ENCODE measurements around the gene RAI14. TPM values are rescaled to one million over a fixed set of nuclear protein-coding genes. Genes with fewer than 3 reads are reported as not detected.

The RAI14 gene
- total RNA-seq, 6 experiments from 2014 or later, result 11.9 to 30.8 (median 20.8) TPM

DNA sequence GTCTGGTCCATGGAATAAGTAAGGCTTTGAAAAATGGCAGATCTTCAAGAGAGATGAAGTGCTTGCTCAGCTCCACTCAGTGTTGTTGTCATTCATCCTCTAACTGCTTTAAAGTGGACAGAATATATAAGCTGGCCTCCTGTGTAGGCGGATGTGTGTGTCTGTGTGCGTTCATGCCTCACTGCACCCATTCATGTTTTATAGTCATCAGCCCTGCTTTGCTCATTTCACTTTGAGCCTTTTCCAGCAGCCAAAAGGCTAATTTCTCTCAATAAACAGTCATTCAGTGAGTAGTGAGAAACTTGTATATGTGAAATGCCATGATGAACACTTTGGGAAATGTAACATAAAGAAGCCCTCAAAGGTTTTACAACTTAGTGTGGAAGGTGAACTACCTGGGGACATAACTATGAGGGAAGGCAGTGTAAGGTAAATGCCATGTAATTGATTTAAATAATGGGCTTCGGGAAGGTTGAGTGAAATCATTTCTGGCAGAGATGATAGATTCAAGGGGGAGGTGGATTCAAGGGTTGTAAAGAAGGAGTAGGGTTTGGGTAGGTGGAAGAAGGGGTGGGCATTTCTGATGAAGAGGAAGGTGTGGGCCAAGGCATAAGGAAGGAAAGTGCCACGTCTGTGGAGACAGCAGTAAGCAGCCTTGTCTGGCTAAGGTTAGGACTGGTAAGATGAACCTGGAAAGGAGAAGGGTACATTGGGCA lies 198.5 kb downstream of the RAI14 start:
- TF ChIP-seq CTCF (IDR thresholded peaks at IDR 0.05), result no peak
- TF ChIP-seq POLR2A (IDR thresholded peaks at IDR 0.05), result no peak
- Histone ChIP-seq H3K27me3 (no peaks in the 10 kb centered on the region), H3K4me1 (no peaks in the 10 kb centered on the region), H3K27ac (no peak overlapping the region), H3K9me3 (no peaks in the 10 kb centered on the region), H3K4me3 (no peak overlapping the region), H3K36me3 (no peaks in the 10 kb centered on the region)
- WGBS (ENCODE audit: insufficient coverage, low coverage, low lambda C conversion rate, missing lambda C conversion rate), result 59% methylated on average over 4 of the region's 4 CpGs
- DNase-seq, result no peak
- no peak for ATAC-seq
- intact Hi-C loops (cut with DNase I), result no loop called here

- Histone ChIP-seq H3K36me3 (no peaks in the 10 kb centered on the region), H3K4me1 (no peaks in the 10 kb centered on the region), H3K27ac (no peak overlapping the region), H3K9me3 (no peaks in the 10 kb centered on the region), H3K27me3 (no peaks in the 10 kb centered on the region), H3K4me3 (no peak overlapping the region)
- no peak for ATAC-seq
- intact Hi-C loops (cut with DNase I), result no loop called here
- 71% methylated on average over 3 of the region's 3 CpGs for WGBS (ENCODE audit: insufficient coverage, low coverage, low lambda C conversion rate, missing lambda C conversion rate)
- TF ChIP-seq CTCF (IDR thresholded peaks at IDR 0.05), result no peak
- no peak for TF ChIP-seq POLR2A (IDR thresholded peaks at IDR 0.05)
- no peak for DNase-seq
Observed at GRCh38 chr5:34857161-34857560, 201.0 kb downstream of the RAI14 start.

- TF ChIP-seq POLR2A (IDR thresholded peaks at IDR 0.05) (no peak), CTCF (IDR thresholded peaks at IDR 0.05) (no peak)
- ATAC-seq, result no peak
- H3K27ac ChIP-seq, result no peak overlapping the region
- no peaks in the 10 kb centered on the region for H3K27me3 ChIP-seq
- H3K4me3 ChIP-seq, result no peak overlapping the region
- H3K4me1 ChIP-seq, result no peaks in the 10 kb centered on the region
- DNase-seq, result no peak
- whole genome bisulfite sequencing (ENCODE audit: insufficient coverage, low coverage, low lambda C conversion rate, missing lambda C conversion rate), result 71% methylated on average over 1 of the region's 1 CpG
- H3K36me3 ChIP-seq, result no peaks in the 10 kb centered on the region
- H3K9me3 ChIP-seq, result no peaks in the 10 kb centered on the region
- intact Hi-C loops (cut with DNase I), result no loop called here
Observed at GRCh38 chr5:34857894-34858293, 201.8 kb downstream of the RAI14 start.

DNA sequence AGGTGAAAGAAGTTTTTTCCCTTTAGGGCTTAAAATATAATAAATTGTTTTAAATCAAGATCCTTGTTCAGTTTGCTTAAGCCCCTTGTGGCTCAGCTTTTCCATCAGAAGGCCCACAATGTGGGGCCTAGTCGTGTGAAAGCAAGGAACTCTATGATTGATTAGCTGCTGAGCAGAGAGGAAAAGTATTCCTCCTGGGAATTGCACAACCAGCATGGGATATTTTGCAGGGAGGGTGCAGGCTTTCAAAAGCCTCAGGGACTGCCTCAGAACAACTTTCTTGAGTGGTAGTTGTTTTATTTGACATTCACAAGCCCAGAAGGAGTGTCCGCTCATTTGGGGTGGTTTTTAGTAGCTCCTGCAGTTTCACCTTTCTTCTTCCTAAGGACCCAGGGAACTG lies 202.7 kb downstream of the RAI14 start:
- H3K27ac ChIP-seq, result no peak overlapping the region
- no peaks in the 10 kb centered on the region for H3K9me3 ChIP-seq
- DNase-seq (no peak), ATAC-seq (no peak)
- WGBS (ENCODE audit: insufficient coverage, low coverage, low lambda C conversion rate, missing lambda C conversion rate), result 50% methylated on average over 1 of the region's 2 CpGs
- no peak overlapping the region for H3K4me3 ChIP-seq
- no peaks in the 10 kb centered on the region for H3K36me3 ChIP-seq
- H3K4me1 ChIP-seq, result no peaks in the 10 kb centered on the region
- H3K27me3 ChIP-seq, result no peaks in the 10 kb centered on the region
- intact Hi-C loops (cut with DNase I), result no loop called here
- TF ChIP-seq CTCF (IDR thresholded peaks at IDR 0.05) (no peak), POLR2A (IDR thresholded peaks at IDR 0.05) (no peak)

All from right lobe of liver (tissue), 6 donors.